ENCODE data around the gene DOK6.
"Not testable (repeated sequence)": the region's sequence is repeated elsewhere in the genome, so short reads cannot be mapped to it uniquely, and the experiment has no call there.

Gene DOK6

GRCh38 chr18:69870736-69871135, 470.0 kb downstream of the DOK6 start:
- no peak for ATAC-seq
- Mint-ChIP-seq H3K4me3 (no peak overlapping the region), H3K4me1 (no peaks in the 10 kb centered on the region), H3K27me3 (no peaks in the 10 kb centered on the region), H3K27ac (no peak overlapping the region), H3K9me3 (no peaks in the 10 kb centered on the region), H3K36me3 (no peaks in the 10 kb centered on the region)

GRCh38 chr18:69871363-69871762, 470.7 kb downstream of the DOK6 start:
- no peaks in the 10 kb centered on the region for H3K36me3 Mint-ChIP-seq
- H3K9me3 Mint-ChIP-seq: no peaks in the 10 kb centered on the region
- H3K27me3 Mint-ChIP-seq: no peaks in the 10 kb centered on the region
- H3K4me1 Mint-ChIP-seq: no peaks in the 10 kb centered on the region
- no peak overlapping the region for H3K27ac Mint-ChIP-seq
- no peak for ATAC-seq
- no peak overlapping the region for H3K4me3 Mint-ChIP-seq

- Mint-ChIP-seq H3K27me3 (no peaks in the 10 kb centered on the region), H3K4me3 (no peak overlapping the region), H3K4me1 (no peaks in the 10 kb centered on the region), H3K27ac (no peak overlapping the region), H3K36me3 (no peaks in the 10 kb centered on the region), H3K9me3 (no peaks in the 10 kb centered on the region)
- no peak for ATAC-seq
Observed at GRCh38 chr18:69872661-69873060, 472.0 kb downstream of the DOK6 start.

DNA sequence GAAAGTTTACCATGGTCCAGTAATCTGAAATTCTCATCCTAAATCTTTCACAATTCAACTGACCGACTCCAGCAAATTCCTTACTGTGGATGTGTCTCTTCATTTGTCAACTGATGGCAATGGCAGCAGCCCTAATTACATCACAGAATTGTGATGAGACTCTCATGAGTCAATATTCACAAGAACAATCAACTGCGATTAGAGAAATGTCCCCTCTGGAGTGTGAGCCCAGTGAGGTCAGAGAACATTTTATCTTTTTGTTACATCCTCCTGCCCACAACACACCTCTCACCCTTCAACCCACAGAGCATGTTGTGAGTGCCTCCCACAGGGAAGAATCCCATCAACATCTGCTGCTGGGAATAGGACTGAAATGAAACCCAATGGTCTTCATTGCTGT, 473.4 kb downstream of the DOK6 start:
- peaks cover 2% of the 10 kb centered on the region for H3K9me3 Mint-ChIP-seq
- H3K27ac Mint-ChIP-seq: no peak overlapping the region
- no peaks in the 10 kb centered on the region for H3K4me1 Mint-ChIP-seq
- no peak overlapping the region for H3K4me3 Mint-ChIP-seq
- peaks cover 5% of the 10 kb centered on the region for H3K36me3 Mint-ChIP-seq
- no peaks in the 10 kb centered on the region for H3K27me3 Mint-ChIP-seq
- no peak for ATAC-seq

DNA sequence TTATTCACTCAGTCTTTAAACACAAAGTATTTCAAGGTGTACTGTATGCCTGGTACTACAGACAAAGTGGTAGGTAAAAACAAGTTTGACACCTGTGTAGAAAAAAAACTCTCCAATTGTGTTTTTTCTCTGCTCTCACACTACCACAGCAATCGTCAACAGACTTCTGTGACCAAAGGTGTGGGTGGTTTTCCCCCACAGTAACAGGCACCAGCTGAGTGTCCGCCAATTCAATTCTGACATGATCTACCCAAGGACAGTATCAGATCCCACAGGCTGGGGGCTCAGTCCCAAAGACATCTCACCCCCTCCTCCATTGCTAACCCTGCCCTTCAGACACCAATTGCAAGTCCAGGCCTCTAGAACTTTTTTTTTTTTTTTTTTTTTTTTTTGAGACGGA, 475.8 kb downstream of the DOK6 start:
- Mint-ChIP-seq H3K4me1 (no peaks in the 10 kb centered on the region), H3K4me3 (no peak overlapping the region), H3K36me3 (peaks cover 14% of the 10 kb centered on the region), H3K27ac (no peak overlapping the region), H3K9me3 (peaks cover 5% of the 10 kb centered on the region), H3K27me3 (peaks cover 6% of the 10 kb centered on the region)
- ATAC-seq: no peak

DNA sequence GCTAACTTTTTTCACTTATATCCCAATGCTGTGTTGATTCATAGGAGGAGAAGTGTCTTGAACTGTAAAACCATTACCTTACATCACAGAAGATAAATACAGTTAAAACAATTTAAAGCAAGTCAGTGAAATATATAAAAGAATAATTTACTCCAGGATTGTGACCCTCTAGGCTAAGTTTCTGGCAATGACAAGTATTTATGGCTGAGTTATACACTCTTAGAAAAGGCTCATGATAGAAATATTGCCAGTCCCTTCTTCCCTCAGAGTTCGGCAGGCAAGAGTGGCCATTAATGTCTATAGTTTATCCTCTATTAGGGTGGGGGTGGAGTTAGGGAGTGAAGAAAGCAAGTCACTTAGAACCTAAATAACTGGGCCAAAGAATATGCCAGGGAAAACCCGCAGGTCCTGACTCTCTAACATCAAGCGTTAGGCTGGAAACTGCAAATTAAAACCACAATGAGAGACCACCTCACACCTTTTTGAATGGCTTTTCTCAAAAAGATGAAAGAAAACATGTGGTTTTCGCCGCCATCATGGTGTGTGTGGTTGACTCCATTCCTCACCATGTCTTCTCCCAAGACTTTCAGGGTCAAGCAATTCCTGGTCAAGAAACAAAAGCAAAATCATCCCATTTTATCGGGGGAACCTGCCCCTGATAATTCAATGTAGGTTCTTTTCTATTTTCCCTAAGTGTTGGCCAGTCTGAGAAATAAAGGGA, 477.7 kb downstream of the DOK6 start:
- H3K36me3 Mint-ChIP-seq: peaks cover 14% of the 10 kb centered on the region
- no peak for ATAC-seq
- no peak overlapping the region for H3K4me3 Mint-ChIP-seq
- peaks cover 8% of the 10 kb centered on the region for H3K4me1 Mint-ChIP-seq
- H3K27me3 Mint-ChIP-seq: peaks cover 6% of the 10 kb centered on the region
- H3K9me3 Mint-ChIP-seq: peaks cover 5% of the 10 kb centered on the region
- H3K27ac Mint-ChIP-seq: no peak overlapping the region

DNA sequence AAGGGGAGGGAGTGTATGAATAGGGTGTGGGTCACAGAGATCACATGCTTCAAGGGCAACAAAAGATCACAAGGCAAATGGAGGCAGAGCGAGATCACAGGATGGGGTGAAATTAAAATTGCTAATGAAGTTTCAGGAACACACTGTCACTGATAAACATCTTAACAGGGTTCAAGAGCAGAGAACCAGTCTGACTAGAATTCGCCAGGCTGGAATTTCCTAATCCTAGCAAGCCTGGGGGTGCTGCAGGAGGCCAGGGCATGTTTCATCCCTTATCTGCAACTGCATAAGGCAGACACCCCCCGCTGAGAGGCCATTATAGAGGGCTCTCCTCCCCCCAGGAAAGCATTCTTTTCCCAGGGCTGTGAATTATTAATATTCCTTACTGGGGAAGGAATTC, 478.4 kb downstream of the DOK6 start:
- H3K4me3 Mint-ChIP-seq, H3K9me3 Mint-ChIP-seq, H3K27ac Mint-ChIP-seq, H3K27me3 Mint-ChIP-seq, ATAC-seq: not testable (repeated sequence)
- Mint-ChIP-seq H3K4me1 (peaks cover 13% of the 10 kb centered on the region), H3K36me3 (peaks cover 14% of the 10 kb centered on the region)

GRCh38 chr18:69880083-69880482, 479.4 kb downstream of the DOK6 start:
- Mint-ChIP-seq H3K9me3 (peaks cover 5% of the 10 kb centered on the region), H3K27ac (no peak overlapping the region), H3K36me3 (peaks cover 14% of the 10 kb centered on the region), H3K27me3 (peaks cover 6% of the 10 kb centered on the region), H3K4me1 (peaks cover 16% of the 10 kb centered on the region), H3K4me3 (no peak overlapping the region)
- ATAC-seq: no peak

DNA sequence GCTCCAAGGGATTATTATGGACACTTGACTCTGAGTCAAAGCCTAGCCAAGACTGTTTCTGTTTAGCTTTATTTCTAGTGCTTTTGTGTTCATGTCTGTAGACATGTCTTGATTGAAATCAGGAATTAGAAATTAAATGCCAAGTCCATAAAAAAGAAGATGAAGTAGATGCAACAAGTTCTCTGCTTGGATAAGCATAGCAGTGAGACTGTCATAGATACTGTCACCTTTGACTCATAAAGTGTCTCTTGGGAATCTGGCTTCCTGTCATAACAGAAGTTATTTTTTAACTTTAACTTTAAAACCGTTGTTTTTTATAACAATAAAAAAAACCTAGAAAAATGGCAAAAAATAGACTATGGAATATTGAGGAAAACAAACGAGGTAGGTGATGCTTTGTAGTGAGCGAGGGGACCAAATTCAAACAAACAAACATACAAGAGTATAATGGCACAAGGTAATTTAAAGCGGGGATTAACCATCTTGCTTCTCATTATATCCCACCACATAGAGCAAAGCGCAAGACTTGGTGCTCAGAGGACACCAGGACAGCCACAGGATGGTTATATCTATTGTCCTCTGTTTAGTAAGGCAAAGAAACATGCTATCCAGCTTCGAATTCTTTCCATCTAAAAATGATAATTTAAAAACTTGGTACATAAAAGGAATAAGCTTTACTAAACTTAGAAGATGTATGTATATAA, 482.4 kb downstream of the DOK6 start:
- H3K36me3 Mint-ChIP-seq: peaks cover 14% of the 10 kb centered on the region
- peak overlapping the region; percentile 43 for H3K4me3 Mint-ChIP-seq

DNA sequence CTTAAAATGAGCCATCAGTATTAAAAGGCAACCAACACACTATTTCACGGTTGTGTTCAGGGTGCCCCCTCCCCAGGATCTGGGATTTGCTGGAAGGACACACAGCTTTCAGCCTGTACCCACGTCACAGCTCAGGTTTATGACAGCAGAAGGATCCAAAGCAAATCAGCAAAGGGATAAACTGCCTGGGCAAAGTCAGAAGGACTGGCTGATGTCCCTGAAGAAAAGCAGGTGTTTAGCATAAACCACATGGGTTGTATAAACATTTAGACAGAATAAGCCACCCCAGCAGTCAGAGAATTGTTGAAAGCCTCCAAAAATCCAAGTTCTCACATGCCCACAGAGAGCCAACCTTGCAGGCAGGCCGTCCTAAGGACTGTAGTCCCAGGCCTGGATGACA, 483.1 kb downstream of the DOK6 start:
- ATAC-seq: no peak
- Mint-ChIP-seq H3K27me3 (peaks cover 6% of the 10 kb centered on the region), H3K36me3 (peaks cover 12% of the 10 kb centered on the region), H3K9me3 (peaks cover 5% of the 10 kb centered on the region), H3K27ac (peak overlapping the region; percentile 76), H3K4me3 (no peak overlapping the region), H3K4me1 (peaks cover 27% of the 10 kb centered on the region)

More for the DNA sequence above, 482.4 kb downstream of the DOK6 start:
- Mint-ChIP-seq H3K9me3 (peaks cover 5% of the 10 kb centered on the region), H3K4me1 (peaks cover 27% of the 10 kb centered on the region), H3K27me3 (peaks cover 6% of the 10 kb centered on the region), H3K27ac (peak overlapping the region; percentile 76)
- peak; percentile 67 for ATAC-seq

GRCh38 chr18:69885355-69885754, 484.7 kb downstream of the DOK6 start:
- Mint-ChIP-seq H3K36me3 (peaks cover under 1% of the 10 kb centered on the region), H3K27me3 (no peaks in the 10 kb centered on the region), H3K27ac (peak overlapping the region; percentile 63), H3K9me3 (no peaks in the 10 kb centered on the region), H3K4me3 (no peak overlapping the region), H3K4me1 (peaks cover 27% of the 10 kb centered on the region)
- no peak for ATAC-seq

DNA sequence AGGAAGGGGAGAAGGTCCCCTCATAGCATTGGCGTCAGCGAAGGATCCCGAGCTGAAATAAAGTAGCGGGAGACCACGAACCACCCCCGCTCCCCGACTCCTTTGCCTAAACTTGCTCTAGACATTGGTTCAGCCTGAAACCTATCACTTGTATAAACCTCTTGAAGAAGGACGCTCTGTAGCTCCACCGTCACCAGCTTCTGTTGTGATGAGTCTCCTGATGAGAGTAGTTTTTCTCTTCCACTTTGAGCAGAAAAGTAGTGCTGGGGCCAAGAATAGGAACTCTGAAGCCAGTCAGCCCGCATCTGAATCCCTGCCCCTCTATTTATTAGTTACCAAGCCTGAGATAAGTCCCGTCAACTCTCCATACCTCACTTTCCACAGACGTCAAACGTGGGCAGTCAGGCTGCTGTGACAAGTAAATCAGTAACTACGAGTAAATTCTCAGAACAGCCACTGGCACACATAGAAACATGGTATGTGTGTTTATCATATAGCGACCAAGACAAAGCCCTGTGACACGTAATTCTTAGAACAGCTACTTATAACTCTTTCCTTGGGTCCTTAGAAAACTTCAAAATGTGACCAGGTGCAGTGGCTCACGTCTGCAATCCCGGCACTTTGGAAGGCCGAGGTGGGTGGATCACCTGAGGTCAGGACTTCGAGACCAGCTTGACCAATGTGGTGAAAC, 485.3 kb downstream of the DOK6 start:
- peak overlapping the region; percentile 63 for H3K27ac Mint-ChIP-seq
- H3K4me3 Mint-ChIP-seq: peak overlapping the region; percentile 41
- no peaks in the 10 kb centered on the region for H3K27me3 Mint-ChIP-seq
- H3K36me3 Mint-ChIP-seq: peaks cover 1% of the 10 kb centered on the region
- peaks cover 27% of the 10 kb centered on the region for H3K4me1 Mint-ChIP-seq
- no peaks in the 10 kb centered on the region for H3K9me3 Mint-ChIP-seq
- peak; percentile 76 for ATAC-seq

GRCh38 chr18:69887256-69887655, 486.6 kb downstream of the DOK6 start:
- Mint-ChIP-seq H3K27me3 (no peaks in the 10 kb centered on the region), H3K36me3 (peaks cover 6% of the 10 kb centered on the region), H3K4me3 (no peak overlapping the region), H3K27ac (no peak overlapping the region), H3K4me1 (peaks cover 27% of the 10 kb centered on the region), H3K9me3 (no peaks in the 10 kb centered on the region)
- ATAC-seq: no peak

DNA sequence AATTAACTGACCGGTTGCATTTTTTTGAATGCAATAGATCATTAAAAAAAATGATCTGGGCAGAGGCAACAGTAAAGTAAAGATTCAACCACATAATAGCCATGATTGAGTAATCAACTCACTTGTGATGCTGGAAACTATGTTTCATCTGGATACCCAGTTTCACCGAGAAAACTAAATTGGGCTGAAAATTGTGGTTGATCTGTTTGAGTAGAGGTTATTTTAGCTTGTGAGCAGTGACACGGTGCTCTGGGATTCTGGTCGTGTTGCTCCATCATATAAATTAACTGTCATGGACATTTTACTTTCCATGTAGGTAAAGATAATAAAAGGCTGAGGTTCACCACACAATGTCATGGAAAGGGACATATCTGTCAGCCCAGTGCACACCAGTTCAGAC, 488.3 kb downstream of the DOK6 start:
- no peak overlapping the region for H3K4me3 Mint-ChIP-seq
- H3K4me1 Mint-ChIP-seq: peaks cover 15% of the 10 kb centered on the region
- H3K27ac Mint-ChIP-seq: no peak overlapping the region
- H3K27me3 Mint-ChIP-seq: no peaks in the 10 kb centered on the region
- H3K36me3 Mint-ChIP-seq: peaks cover 10% of the 10 kb centered on the region
- no peak for ATAC-seq
- H3K9me3 Mint-ChIP-seq: peaks cover 2% of the 10 kb centered on the region

- Mint-ChIP-seq H3K9me3 (peaks cover 2% of the 10 kb centered on the region), H3K4me3 (no peak overlapping the region), H3K27me3 (no peaks in the 10 kb centered on the region), H3K4me1 (peaks cover 6% of the 10 kb centered on the region), H3K36me3 (peaks cover 12% of the 10 kb centered on the region), H3K27ac (no peak overlapping the region)
- ATAC-seq: no peak
Observed at GRCh38 chr18:69890558-69890957, 489.9 kb downstream of the DOK6 start.
